HG02970 (cell line): ENCODE results near the gene CFAP20DC.
"Not testable (repeated sequence)": the region's sequence is repeated elsewhere in the genome, so short reads cannot be mapped to it uniquely, and the experiment has no call there.

Experiments used
- ATAC-seq: cut with Tn5 transposase; IDR thresholded peaks from one replicate; pipeline ENCODE4 v1.9.1; 2021; ENCODE audit warnings: mild to moderate bottlenecking, moderate library complexity, moderate number of reproducible peaks; ENCODE audit not compliant: unreplicated experiment, low FRiP score

The CFAP20DC gene

GRCh38 chr3:58829321-58830000 lies 220.4 kb downstream of the CFAP20DC start:
- no peak for ATAC-seq

- ATAC-seq: no peak
Measured at GRCh38 chr3:58824777-58825176, 225.0 kb downstream of the CFAP20DC start.

GRCh38 chr3:58824285-58824684 lies 225.5 kb downstream of the CFAP20DC start:
- no peak for ATAC-seq

GRCh38 chr3:58806551-58807244 lies 243.1 kb downstream of the CFAP20DC start:
- not testable (repeated sequence) for ATAC-seq

- no peak for ATAC-seq
Measured at GRCh38 chr3:58804914-58805313, 244.9 kb downstream of the CFAP20DC start.

GRCh38 chr3:58801541-58801940 lies 248.3 kb downstream of the CFAP20DC start:
- ATAC-seq: no peak

- no peak for ATAC-seq
Measured at GRCh38 chr3:58800940-58801339, 248.9 kb downstream of the CFAP20DC start.

GRCh38 chr3:58800032-58800431 lies 249.8 kb downstream of the CFAP20DC start:
- no peak for ATAC-seq

GRCh38 chr3:58799271-58799670 lies 250.6 kb downstream of the CFAP20DC start:
- no peak for ATAC-seq

GRCh38 chr3:58798312-58798711 lies 251.5 kb downstream of the CFAP20DC start:
- ATAC-seq: no peak

GRCh38 chr3:58794750-58795149 lies 255.1 kb downstream of the CFAP20DC start:
- ATAC-seq: no peak

- ATAC-seq: no peak
Measured at GRCh38 chr3:58793938-58794337, 255.9 kb downstream of the CFAP20DC start.

GRCh38 chr3:58792921-58793451 lies 256.8 kb downstream of the CFAP20DC start:
- ATAC-seq: no peak

- ATAC-seq: no peak
Measured at GRCh38 chr3:58789385-58789784, 260.4 kb downstream of the CFAP20DC start.

- ATAC-seq: no peak
Measured at GRCh38 chr3:58784888-58785287, 264.9 kb downstream of the CFAP20DC start.

- ATAC-seq: no peak
Measured at GRCh38 chr3:58784425-58784824, 265.4 kb downstream of the CFAP20DC start.

- ATAC-seq: no peak
Measured at GRCh38 chr3:58783845-58784244, 266.0 kb downstream of the CFAP20DC start.

GRCh38 chr3:58779934-58780333 lies 269.9 kb downstream of the CFAP20DC start:
- ATAC-seq: no peak

GRCh38 chr3:58776231-58776630 lies 273.6 kb downstream of the CFAP20DC start:
- no peak for ATAC-seq

- no peak for ATAC-seq
Measured at GRCh38 chr3:58772462-58772861, 277.4 kb downstream of the CFAP20DC start.

GRCh38 chr3:58769065-58769464 lies 280.8 kb downstream of the CFAP20DC start:
- ATAC-seq: no peak
